GM19351 (cell line): Measurements from ENCODE around the gene TARS2.

ENCODE experiments used
- ATAC-seq: cut with Tn5 transposase; IDR thresholded peaks from one replicate; pipeline ENCODE4 v1.9.1; 2021; ENCODE audit warnings: mild to moderate bottlenecking, moderate library complexity; ENCODE audit not compliant: unreplicated experiment

Gene TARS2

DNA sequence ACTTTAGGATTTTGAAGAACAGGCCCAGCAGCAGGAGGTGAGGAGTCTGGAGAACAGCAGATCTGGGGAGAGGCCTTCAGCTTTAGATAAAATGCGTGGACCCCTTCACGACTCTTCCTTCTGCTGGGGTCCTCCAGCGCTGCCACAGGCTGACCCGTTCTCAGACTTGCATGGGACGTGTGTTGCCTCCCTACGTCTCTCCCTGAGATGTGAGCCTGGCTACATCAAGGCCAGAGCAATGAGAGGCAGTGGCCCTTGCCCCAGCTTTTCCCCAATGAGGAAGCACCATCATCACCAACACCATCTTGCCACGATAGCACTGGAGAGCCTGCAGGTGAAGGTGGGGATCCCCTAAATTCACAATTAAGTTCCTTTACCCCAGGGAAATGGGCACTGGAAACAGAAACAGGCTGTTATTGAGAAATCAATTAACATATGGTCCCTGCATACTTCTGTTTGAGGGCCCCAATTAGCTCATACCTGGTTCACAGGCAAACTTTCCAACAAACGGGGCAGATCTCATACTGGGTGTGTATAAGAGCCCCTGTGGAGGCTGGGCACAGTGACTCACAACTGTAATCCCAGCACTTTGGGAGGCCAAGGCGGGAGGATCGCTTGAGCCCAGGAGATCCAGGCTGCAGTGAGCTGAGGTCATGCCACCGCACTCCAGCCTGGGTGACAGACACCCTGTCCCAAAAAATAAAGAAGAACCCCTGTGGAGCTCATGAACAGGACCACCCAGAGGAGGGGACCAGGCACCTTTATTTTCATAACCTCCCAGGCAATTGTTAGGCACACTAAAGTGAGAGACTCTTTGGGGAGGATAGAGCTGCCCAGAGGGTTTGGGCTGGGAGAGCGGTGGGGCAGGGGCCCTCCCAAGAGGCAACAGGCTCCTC, 49.9 kb downstream of the TARS2 start:
- no peak for ATAC-seq

- no peak for ATAC-seq
Observed at GRCh38 chr1:150537732-150538684, 50.8 kb downstream of the TARS2 start.

GRCh38 chr1:150543500-150544143, 56.4 kb downstream of the TARS2 start:
- no peak for ATAC-seq

DNA sequence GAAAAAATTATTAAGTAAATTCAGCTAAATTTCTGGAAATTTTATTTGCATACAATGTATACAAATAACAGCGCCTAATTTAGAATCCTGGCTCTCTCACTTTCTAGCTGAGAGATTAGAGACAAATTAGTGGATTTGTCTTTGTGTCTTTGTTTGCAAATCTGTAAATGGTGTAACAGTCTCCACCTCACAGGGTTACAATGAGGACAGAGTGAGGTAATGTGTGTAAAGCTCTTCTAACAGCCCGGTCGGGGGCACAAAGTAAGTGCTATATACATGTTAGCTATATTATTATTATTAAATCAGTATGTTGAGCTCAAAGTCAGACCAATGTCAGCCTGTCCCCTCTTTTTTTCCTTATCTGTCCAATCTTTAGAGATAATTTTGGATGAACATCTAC, 57.0 kb downstream of the TARS2 start:
- ATAC-seq, result no peak

GRCh38 chr1:150545486-150546032, 58.3 kb downstream of the TARS2 start:
- ATAC-seq, result no peak

GRCh38 chr1:150546294-150546937, 59.2 kb downstream of the TARS2 start:
- no peak for ATAC-seq

DNA sequence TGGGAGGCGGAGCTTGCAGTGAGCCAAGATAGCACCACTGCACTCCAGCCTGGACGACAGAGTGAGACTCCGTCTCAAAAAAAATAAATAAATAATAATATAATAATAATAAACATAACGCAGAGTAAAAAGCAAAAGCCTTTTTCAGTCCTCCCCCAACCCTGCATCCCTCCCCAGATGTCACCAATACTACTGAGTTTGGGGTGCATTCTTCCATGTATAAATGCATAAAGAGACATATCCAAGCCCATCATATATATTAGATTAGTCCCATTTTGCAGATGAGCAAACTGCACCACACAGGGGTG, 61.1 kb downstream of the TARS2 start:
- no peak for ATAC-seq

GRCh38 chr1:150548632-150549495, 61.6 kb downstream of the TARS2 start, which contains the start of gene ADAMTSL4:
Gene ADAMTSL4 (plus strand): TSS chr1:150549408. CDS start chr1:150552289, 2,881 bp downstream.
- no peak for ATAC-seq

- ATAC-seq, result no peak
Observed at GRCh38 chr1:150549496-150550221, 62.4 kb downstream of the TARS2 start.

- ATAC-seq, result no peak
Observed at GRCh38 chr1:150550222-150551050, 63.2 kb downstream of the TARS2 start.

DNA sequence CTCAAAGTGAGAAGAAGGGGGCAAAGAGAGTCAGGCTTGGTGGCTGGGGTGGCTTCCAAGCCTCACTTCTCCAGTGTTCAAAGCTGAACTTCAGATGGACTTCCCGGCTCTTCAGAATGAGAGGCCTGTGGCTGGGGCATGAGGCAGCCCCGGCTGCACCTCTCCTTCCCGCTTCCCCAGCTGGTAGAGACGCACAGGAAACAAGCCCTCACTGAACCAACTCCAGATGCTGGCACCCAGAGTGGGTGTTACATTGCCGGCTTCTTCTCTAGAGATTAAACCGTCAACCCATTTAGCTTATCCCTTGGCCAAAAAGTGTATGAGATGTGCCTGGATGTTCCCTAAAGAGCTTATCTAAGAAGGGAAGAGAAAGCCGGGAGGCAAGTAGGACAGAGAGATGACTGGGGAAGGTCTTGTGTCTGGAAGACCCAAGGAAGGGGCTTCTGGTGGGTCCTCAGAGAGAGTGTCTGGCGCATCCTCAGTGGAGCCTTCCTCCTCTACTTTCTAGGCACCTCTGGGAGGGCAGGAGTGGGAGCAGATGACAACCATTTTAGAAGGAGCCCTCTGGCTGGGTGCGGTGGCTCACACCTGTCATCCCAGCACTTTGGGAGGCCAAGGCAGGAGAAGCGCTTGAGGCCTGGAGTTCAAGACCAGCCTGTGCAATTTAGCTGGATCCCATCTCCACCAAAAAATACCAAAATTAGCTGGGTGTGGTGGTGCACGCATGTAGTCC, 64.0 kb downstream of the TARS2 start:
- no peak for ATAC-seq

GRCh38 chr1:150551784-150552127, 64.5 kb downstream of the TARS2 start:
- ATAC-seq, result no peak

DNA sequence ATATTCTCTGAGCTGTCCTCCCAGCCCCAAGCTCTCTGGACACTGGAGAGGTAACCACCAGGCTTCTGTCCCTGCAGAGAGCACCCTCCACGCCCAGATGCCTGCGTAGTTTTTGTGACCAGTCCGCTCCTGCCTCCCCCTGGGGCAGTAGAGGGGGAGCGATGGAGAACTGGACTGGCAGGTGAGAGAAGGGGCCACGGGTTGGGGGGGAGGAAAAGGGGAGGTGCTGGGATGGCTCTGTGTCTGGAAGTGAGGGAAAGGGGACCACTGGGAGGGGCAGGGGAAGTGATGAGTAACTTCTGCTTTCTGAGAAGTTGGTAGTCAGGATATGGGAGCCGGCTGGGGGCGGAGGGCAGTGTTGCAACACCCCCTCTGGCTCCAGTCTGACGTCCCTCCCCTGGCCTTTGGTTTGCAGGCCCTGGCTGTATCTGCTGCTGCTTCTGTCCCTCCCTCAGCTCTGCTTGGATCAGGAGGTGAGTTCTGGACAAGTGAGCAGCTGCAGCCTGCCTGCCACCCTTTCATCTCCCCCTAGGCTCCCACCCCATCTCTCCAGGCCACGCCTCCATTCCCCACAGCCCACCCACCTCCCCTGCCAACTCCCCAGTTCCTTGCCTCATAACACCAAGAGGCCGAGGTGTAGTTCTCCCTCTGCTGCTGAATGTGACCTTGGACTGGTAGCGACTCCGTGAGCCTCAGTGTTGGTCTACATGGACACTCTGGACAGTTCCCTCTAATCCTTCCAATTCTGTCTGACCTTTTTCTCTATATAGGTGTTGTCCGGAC, 65.1 kb downstream of the TARS2 start:
- ATAC-seq, result no peak

- no peak for ATAC-seq
Observed at GRCh38 chr1:150552911-150553289, 65.7 kb downstream of the TARS2 start.

GRCh38 chr1:150553392-150554085, 66.3 kb downstream of the TARS2 start:
- no peak for ATAC-seq

GRCh38 chr1:150554086-150554452, 66.8 kb downstream of the TARS2 start:
- no peak for ATAC-seq
